EL (cell line): ENCODE data around the gene SIRPD.

ENCODE experiments used
- DNase-seq: peaks from one replicate; pipeline ENCODE4 v3.0.0-alpha.2; 2016

SIRPD gene

GRCh38 chr20:1491860-1492642 is 65.5 kb downstream of the SIRPD start:
- no peak for DNase-seq

DNA sequence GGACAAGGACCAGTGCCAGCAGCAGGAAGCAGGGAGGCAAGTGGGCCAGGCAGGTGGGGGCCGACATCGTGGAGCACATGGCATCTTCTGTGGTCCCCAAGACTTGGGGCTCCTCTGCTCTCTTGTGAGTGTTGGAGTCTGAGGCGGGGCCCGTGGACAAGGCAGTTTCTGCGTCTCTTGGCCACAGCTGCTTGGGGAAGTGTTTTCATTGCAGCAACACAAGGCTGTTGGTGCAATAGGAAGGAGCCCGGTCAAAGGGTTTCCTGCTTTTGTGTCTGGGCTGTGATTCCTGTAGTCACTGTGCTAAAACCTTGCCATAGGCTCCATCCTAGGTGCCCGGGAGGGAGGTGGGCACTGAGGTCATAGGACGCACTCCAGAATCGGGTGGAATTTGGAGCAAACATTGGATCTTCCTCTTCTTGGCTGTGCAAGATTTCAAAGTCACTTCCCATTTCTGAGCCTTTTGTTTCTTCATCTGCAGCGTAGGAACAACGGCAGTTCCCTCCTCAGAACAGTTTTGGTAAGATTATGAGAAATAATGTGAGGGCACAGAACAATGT is 66.1 kb downstream of the SIRPD start, which contains the start of gene SIRPB2:
Gene SIRPB2, minus strand, starts transcription at position 140 of the 560 bp plus-strand sequence. Its CDS starts 61 bp downstream, at position 79.
- DNase-seq: no peak

DNA sequence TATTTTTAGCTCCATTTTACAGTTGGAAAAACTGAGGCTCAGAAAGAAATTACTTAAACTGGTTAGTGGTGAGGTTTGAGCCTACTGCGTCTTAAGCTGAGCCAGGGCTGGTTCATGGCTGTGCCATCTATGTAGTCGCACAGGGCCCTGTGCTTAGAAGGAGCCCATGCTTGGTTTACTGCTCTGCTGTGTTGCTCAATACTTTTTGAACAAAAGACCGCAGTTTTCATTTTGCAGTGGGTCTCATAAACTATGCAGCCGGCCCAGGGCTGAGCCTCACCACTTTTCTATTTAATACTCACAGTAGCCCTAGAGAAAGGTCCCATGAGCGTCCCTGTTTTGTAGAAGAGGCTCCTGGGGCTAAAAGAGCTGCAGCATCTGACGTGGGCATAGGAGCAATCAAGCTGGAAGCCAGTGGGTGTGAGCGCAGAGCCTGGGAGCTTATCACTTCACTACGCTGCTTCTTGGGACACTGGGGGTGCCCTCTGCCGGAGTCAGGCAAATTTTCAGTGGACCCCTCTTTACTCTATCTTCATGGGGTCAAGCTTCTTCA is 66.8 kb downstream of the SIRPD start:
- no peak for DNase-seq

GRCh38 chr20:1489764-1490436 is 67.6 kb downstream of the SIRPD start:
- DNase-seq: no peak

GRCh38 chr20:1489325-1489724 is 68.2 kb downstream of the SIRPD start:
- DNase-seq: no peak

DNA sequence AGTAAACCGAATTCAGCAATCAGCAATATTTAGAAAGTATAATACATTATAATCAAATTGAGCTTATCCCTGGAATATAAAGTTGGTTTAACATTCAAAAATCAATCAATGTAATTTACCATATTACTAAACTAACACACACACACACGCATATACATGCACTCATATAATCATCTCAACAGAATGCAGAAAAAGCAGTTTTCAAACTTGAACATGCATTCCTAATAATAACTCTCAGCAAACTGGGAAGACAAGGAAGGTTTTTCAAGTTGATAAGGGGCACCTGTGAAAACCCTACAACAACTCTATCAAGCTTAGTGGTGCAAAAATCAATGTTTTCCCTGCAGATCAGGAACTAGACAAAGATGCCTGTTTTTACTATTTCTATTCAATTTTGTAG is 70.9 kb downstream of the SIRPD start:
- DNase-seq: no peak

DNA sequence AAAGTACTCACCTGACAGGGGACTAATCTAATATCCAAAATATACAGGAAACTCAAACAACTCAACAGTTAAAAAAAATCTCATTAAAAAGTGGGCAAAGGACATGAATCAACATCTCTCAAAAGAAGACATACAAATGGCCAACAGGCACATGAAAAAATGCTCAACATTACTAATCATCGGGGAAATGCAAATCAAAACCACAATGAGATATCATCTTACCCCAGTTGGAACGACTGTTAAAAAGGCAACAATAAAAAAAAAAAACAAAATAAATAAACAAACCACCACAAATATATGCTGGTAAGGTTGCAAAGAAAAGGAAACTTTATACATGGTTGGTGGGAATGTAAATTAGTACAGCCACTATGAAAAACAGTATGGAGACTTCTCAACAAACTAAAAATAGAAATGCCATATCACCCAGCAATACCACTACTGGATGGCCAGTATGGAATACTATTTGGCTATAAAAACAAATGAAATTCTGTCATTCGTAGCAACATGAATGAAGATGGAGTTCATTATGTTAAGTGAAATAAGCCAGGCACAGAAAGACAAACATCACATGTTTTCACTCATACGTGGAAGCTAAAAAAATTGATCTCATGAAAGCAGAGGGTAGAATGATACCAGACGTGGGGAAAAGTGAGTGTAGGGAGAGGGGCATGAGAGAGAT is 72.9 kb downstream of the SIRPD start:
- DNase-seq: peak; percentile 54
